Neural progenitor cell (in vitro differentiated cells): ENCODE data around the gene NPC2.

Experiments used
- EZH2 ChIP-seq: fragments of 200-600 bp; sonication (generic); IDR thresholded peaks from 2 replicates; pipeline ENCODE4 v1.6.1; 2017; ENCODE audit warnings: antibody characterized with exemption, mild to moderate bottlenecking, moderate library complexity
- EZH2phosphoT487 ChIP-seq: fragments of 200-600 bp; sonication (generic); IDR thresholded peaks from 2 replicates; pipeline ENCODE4 v1.6.1; 2017; ENCODE audit warnings: antibody characterized with exemption
- TF ChIP-seq, protein P1 (sequence below): fragments of 200-600 bp; sonication (generic); IDR thresholded peaks from 2 replicates; pipeline ENCODE4 v1.5.1; 2017; ENCODE audit warnings: antibody characterized with exemption, mild to moderate bottlenecking

GRCh38 chr14:74441113-74441512, 52.0 kb downstream of the NPC2 start:
- TF ChIP-seq, protein P1, sequence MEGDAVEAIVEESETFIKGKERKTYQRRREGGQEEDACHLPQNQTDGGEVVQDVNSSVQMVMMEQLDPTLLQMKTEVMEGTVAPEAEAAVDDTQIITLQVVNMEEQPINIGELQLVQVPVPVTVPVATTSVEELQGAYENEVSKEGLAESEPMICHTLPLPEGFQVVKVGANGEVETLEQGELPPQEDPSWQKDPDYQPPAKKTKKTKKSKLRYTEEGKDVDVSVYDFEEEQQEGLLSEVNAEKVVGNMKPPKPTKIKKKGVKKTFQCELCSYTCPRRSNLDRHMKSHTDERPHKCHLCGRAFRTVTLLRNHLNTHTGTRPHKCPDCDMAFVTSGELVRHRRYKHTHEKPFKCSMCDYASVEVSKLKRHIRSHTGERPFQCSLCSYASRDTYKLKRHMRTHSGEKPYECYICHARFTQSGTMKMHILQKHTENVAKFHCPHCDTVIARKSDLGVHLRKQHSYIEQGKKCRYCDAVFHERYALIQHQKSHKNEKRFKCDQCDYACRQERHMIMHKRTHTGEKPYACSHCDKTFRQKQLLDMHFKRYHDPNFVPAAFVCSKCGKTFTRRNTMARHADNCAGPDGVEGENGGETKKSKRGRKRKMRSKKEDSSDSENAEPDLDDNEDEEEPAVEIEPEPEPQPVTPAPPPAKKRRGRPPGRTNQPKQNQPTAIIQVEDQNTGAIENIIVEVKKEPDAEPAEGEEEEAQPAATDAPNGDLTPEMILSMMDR, result no peak
- no peak for TF ChIP-seq EZH2phosphoT487
- TF ChIP-seq EZH2, result no peak
